Immature natural killer cell (primary cell): ENCODE results near the gene C1orf50. TPM values are rescaled to one million over a fixed set of nuclear protein-coding genes. Genes with fewer than 3 reads are reported as not detected.
"Not testable (repeated sequence)": the region's sequence is repeated elsewhere in the genome, so short reads cannot be mapped to it uniquely, and the experiment has no call there.

Experiments
- DNase-seq, 3 donors: peaks; one replicate each; pipeline ENCODE4 v3.0.0; 2022; ENCODE audit warnings: mixed read lengths in 1 of 3
- H3K27ac Mint-ChIP-seq, 6 donors: one replicate each; pipeline ENCODE4 v1.8.0; 2020; ENCODE audit warnings: mixed read lengths in 6 of 6, mild to moderate bottlenecking in 5 of 6, inconsistent platforms in 4 of 6, moderate library complexity in 3 of 6
- H3K27me3 Mint-ChIP-seq, 3 donors: one replicate each; pipeline ENCODE4 v1.8.0; 2020 to 2021; ENCODE audit warnings: low read depth in 3 of 3, mild to moderate bottlenecking in 3 of 3, mixed read lengths in 3 of 3, moderate library complexity in 3 of 3, inconsistent platforms in 1 of 3
- H3K36me3 Mint-ChIP-seq, 3 donors: one replicate each; pipeline ENCODE4 v1.8.0; 2020; ENCODE audit warnings: mixed read lengths in 3 of 3, inconsistent platforms in 2 of 3, mild to moderate bottlenecking in 2 of 3
- H3K4me1 Mint-ChIP-seq, 2 donors: one replicate each; pipeline ENCODE4 v1.8.0; 2020; ENCODE audit warnings: inconsistent platforms in 2 of 2, mild to moderate bottlenecking in 2 of 2, mixed read lengths in 2 of 2, moderate library complexity in 1 of 2
- H3K4me3 Mint-ChIP-seq, 5 donors: one replicate each; pipeline ENCODE4 v1.8.0; 2020; ENCODE audit warnings: mild to moderate bottlenecking in 5 of 5, mixed read lengths in 5 of 5, inconsistent platforms in 3 of 5, moderate library complexity in 3 of 5
- H3K9me3 Mint-ChIP-seq, 6 donors: one replicate each; pipeline ENCODE4 v1.8.0; 2020; ENCODE audit warnings: mild to moderate bottlenecking in 6 of 6, mixed read lengths in 6 of 6, inconsistent platforms in 4 of 6, moderate library complexity in 3 of 6
- polyA plus RNA-seq, 3 donors: library from polyadenylated mRNA; unstranded; fragments of 300-500 nt; fragmentation: Illumina TruSeq; gene quantifications; one replicate each; pipeline ENCODE4 v1.2.3, GENCODE V29; 2021

The C1orf50 gene
- 1 to 10 TPM; 4.7 to 8.8 (median 5.9) TPM for polyA plus RNA-seq

DNA sequence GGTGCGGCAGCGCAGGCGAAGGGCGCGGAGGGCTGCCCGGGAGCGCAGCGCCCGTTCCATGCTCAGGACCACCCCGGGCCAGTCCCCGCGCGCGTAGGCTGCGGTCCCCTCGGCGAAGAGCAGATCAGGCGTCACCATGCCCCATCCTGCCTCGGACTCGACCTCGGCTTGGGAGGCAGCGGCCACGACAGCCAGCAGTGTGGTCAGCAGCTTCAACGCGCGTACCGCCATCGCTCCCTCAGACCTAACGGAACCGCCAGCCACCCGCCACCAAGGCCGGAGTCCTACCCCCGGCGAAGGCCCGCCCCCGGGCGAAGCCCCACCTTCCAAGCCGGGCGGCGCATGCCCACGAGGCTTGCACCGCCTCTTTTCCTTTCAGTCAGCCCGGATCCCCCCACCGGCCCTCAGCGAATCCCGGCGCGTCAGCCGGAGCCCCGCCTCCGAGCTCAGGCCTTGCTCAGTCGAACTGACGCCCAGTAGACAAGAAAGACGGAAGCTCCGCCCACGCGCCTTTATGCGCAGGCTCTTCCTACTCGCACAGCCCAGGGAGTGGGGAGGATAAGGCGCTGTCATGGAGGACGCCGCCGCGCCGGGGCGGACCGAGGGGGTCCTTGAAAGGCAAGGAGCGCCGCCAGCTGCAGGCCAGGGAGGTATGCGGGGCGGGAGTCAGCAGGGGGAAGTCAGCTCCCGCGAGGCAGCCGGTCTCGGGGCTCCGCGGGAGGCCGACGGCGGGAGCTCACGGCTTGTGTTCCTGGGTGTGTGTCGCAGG lies at the start of gene C1orf50, which contains the start of gene P3H1:
C1orf50 (plus strand) TSS at position 509 of the 769 bp plus-strand sequence; CDS start at position 572, 63 bp downstream.
P3H1 (minus strand) TSS at position 288 of the 769 bp plus-strand sequence; CDS start at position 231, 57 bp downstream.
- peak within 1 kb of the TSS in 5 of 6 donors; percentile 89 to 94 (median 93) for H3K27ac Mint-ChIP-seq
- peaks cover 33 to 37% of the 10 kb centered on the region in 2 donors for H3K4me1 Mint-ChIP-seq
- H3K36me3 Mint-ChIP-seq: peaks cover 0 to 6% (median 2%) of the 10 kb centered on the region in 3 donors
- H3K27me3 Mint-ChIP-seq: peaks cover 0 to 5% (median 2%) of the 10 kb centered on the region in 3 donors
- peak; percentile 100 for DNase-seq
- H3K9me3 Mint-ChIP-seq: no peaks in the 10 kb centered on the region
- H3K4me3 Mint-ChIP-seq: peak within 1 kb of the TSS in 2 of 5 donors; percentile 92 to 94

DNA sequence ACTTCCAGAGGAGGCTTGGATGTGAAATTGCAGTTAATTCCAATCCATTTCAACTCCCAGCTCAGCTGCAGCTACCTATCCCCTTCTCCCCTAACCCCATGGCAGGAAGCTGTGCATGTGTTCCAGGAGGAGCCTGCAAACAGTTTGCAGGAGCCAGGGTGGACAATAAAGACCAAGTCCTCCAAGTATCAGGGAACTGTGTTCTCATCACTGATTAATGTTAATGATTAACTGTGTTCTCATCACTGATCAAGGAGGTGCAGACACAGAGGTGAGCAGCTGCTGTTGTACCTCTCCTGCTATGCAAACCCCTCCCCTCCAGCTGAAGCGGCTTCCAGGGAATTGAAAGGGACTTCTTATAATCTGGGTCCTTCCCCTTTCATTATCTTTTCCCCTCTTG lies 46.2 kb upstream of the C1orf50 start:
- Mint-ChIP-seq H3K4me3 (no peak overlapping the region), H3K9me3 (peaks cover 0 to 1% (median 0%) of the 10 kb centered on the region in 6 donors), H3K27me3 (peaks cover 0 to 3% (median 0%) of the 10 kb centered on the region in 3 donors), H3K4me1 (no peaks in the 10 kb centered on the region), H3K36me3 (peaks cover 7 to 15% (median 8%) of the 10 kb centered on the region in 3 donors), H3K27ac (no peak overlapping the region)
- DNase-seq: no peak

DNA sequence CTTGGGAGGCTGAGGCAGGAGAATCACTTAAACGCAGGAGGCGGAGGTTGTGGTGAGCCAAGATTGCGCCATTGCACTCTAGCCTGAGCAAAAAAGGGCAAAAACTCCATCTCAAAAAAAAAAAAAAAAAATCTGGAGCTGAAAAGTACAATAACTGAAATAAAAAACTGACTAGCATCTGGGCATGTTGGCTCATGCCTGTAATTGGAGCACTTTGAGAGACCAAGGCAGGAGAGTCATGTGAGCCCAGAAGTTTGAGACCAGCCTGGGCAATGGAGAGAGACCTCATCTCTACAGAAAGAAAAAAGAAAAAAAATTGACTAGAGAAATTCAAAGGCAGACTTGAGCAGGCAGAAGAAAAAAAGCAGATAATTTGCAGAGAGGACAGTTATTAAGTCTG lies 45.1 kb upstream of the C1orf50 start:
- H3K36me3 Mint-ChIP-seq: peaks cover 2 to 7% (median 5%) of the 10 kb centered on the region in 3 donors
- H3K9me3 Mint-ChIP-seq: peaks cover 0 to under 1% (median 0%) of the 10 kb centered on the region in 6 donors
- no peaks in the 10 kb centered on the region for H3K4me1 Mint-ChIP-seq
- DNase-seq: no peak
- no peak overlapping the region for H3K4me3 Mint-ChIP-seq
- peaks cover 0 to 3% (median 0%) of the 10 kb centered on the region in 3 donors for H3K27me3 Mint-ChIP-seq
- no peak overlapping the region for H3K27ac Mint-ChIP-seq

DNA sequence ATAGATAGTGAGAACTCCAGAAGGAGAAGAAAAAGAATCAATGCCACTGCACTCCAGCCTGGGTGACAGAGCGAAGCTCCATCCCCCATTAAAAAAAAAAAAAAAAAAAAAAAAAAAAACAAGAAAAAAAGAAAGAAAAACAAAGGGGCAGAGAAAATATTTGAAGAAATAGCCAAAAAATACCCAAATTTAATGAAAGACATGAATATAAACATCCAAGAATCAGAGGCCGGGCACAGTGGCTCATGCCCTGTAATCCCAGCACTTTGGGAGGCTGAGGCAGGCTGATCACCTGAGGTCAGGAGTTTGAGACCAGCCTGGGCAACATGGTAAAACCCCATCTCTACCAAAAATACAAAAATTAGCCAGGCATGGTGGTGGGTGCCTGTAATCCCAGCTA lies 44.6 kb upstream of the C1orf50 start:
- not testable (repeated sequence) for H3K4me1 Mint-ChIP-seq, H3K4me3 Mint-ChIP-seq, H3K36me3 Mint-ChIP-seq, H3K27me3 Mint-ChIP-seq, DNase-seq, H3K27ac Mint-ChIP-seq, H3K9me3 Mint-ChIP-seq

DNA sequence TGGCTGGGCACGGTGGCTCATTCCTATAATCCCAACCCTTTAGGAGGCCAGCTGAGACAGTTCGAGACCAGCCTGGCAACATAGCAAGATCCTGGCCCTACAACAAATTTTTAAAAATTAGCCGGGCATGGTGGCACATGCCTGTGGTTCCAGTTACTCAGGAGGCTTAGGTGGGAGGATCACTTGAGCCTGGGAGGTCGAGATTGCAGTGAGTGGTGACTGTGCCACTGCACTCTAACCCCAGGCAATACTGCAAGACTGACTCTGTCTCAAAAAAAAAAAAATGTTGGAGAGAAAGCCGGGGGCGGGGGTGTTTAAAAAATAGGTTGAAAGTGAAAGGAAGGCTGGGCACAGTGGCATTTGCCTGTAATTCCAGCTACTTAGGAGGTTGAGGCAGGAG lies 43.5 kb upstream of the C1orf50 start:
- Mint-ChIP-seq H3K27ac (peak overlapping the region in 1 of 6 donors; percentile 35), H3K36me3 (no peaks in the 10 kb centered on the region), H3K9me3 (no peaks in the 10 kb centered on the region), H3K27me3 (peaks cover 0 to 3% (median 0%) of the 10 kb centered on the region in 3 donors), H3K4me1 (no peaks in the 10 kb centered on the region), H3K4me3 (no peak overlapping the region)
- no peak for DNase-seq

DNA sequence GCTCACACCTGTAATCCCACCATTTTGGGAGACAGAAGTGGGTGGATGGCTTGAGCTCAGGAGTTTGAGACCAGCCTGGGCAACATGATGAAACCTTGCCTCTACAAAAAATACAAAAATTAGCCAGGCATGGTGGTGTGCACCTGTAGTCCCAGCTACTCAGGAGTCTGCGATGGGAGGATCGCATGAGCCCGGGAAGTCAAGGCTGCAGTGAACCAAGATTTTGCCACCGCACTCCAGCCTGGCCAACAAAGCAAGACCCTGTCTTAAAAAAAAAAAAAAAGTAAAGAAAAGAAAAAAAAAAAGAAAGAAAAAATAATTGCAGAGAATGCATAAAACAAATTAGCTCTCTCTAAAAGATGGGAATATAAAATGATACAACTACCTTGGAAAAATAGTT lies 41.2 kb upstream of the C1orf50 start:
- not testable (repeated sequence) for H3K27me3 Mint-ChIP-seq, H3K4me1 Mint-ChIP-seq, H3K9me3 Mint-ChIP-seq, DNase-seq, H3K4me3 Mint-ChIP-seq, H3K27ac Mint-ChIP-seq, H3K36me3 Mint-ChIP-seq

DNA sequence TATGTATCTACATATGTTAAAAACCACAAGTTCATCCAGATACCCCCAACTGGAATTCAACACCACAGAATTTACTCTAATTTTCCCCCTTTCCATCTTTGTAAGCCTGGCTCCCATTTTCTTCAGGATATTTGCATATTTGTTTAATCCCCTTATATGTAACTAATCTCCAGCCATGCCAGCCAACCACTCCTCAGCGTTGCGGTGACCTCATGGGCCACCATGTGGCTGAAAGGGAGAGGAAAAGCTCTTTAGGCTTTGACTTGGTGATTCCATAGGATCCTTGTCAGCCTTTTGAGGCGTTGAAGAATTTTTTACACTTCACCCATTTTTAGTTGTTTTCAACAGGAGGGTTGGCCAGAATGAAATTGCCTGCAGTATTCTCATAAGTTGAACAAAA lies 37.0 kb upstream of the C1orf50 start:
- no peaks in the 10 kb centered on the region for H3K27me3 Mint-ChIP-seq
- no peak overlapping the region for H3K27ac Mint-ChIP-seq
- no peaks in the 10 kb centered on the region for H3K4me1 Mint-ChIP-seq
- H3K9me3 Mint-ChIP-seq: no peaks in the 10 kb centered on the region
- H3K36me3 Mint-ChIP-seq: no peaks in the 10 kb centered on the region
- no peak for DNase-seq
- H3K4me3 Mint-ChIP-seq: no peak overlapping the region

DNA sequence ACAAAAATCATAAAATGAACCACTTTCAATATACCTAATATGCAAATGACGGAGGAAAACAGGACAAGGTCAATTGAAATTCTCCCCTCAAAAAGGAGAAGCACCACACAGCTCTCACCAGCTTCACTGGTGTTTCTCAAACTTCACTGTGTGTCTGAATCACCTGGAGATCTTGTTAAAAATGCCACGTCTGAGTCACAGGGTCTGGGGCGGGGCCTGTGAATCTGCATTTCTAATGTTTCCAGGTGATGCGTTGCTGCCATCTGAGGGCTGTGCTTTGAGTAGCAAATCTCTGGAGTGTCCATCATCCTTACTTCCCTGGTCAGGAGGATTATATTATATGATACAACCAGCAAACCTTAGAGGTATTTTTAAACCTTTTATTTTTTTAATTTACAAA lies 36.1 kb upstream of the C1orf50 start:
- Mint-ChIP-seq H3K9me3 (no peaks in the 10 kb centered on the region), H3K4me3 (no peak overlapping the region), H3K27me3 (no peaks in the 10 kb centered on the region), H3K4me1 (no peaks in the 10 kb centered on the region), H3K27ac (no peak overlapping the region), H3K36me3 (no peaks in the 10 kb centered on the region)
- no peak for DNase-seq

DNA sequence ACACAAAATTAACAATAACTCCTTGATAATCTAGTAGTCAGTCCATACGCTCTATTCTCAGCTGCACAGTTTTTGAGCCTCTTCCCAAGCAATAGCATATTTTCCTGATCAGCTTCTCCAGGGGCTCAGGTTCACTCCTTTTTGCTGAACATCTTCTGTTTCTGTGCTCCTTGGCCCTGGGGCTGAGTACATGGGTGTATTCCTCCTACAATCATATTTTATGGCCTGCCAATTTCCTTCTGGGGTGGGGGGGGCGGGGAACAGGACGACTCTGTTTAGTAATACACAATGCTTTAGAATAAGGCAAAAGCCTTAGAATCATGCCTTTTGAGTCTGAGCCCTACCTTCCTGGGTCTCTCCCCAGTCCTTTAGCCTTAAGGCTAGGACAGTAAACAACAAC lies 35.5 kb upstream of the C1orf50 start:
- Mint-ChIP-seq H3K27ac (no peak overlapping the region), H3K36me3 (no peaks in the 10 kb centered on the region), H3K9me3 (no peaks in the 10 kb centered on the region), H3K4me1 (no peaks in the 10 kb centered on the region), H3K4me3 (no peak overlapping the region), H3K27me3 (peaks cover 0 to 2% (median 0%) of the 10 kb centered on the region in 3 donors)
- no peak for DNase-seq

DNA sequence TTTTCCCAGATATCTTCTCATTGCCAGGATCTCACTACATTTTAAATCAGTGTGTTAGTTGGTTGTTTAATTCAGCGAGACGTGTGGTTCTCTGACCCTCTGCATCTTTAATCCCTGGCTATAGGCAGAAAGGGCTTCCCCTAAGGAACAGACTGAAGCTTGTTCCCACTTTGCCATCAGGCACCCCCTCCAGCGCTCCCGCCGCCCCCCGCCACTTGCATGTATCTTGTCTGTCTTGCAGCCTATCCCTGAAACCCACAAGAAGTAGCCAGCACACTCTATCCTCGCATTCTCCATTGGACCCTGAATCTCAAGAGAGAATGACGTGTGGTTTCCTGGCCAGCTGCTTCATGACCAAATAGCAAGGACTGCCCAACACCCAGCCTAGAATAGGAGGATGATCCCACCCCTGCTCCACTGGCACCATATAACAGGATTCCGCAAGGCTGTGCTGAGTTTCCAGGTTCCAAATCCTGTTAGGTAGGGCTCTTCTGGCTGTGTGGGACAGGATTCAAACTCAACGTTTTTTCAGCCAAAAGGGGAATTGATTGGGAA lies 34.8 kb upstream of the C1orf50 start:
- peak overlapping the region in 1 of 6 donors; percentile 7 for H3K27ac Mint-ChIP-seq

DNA sequence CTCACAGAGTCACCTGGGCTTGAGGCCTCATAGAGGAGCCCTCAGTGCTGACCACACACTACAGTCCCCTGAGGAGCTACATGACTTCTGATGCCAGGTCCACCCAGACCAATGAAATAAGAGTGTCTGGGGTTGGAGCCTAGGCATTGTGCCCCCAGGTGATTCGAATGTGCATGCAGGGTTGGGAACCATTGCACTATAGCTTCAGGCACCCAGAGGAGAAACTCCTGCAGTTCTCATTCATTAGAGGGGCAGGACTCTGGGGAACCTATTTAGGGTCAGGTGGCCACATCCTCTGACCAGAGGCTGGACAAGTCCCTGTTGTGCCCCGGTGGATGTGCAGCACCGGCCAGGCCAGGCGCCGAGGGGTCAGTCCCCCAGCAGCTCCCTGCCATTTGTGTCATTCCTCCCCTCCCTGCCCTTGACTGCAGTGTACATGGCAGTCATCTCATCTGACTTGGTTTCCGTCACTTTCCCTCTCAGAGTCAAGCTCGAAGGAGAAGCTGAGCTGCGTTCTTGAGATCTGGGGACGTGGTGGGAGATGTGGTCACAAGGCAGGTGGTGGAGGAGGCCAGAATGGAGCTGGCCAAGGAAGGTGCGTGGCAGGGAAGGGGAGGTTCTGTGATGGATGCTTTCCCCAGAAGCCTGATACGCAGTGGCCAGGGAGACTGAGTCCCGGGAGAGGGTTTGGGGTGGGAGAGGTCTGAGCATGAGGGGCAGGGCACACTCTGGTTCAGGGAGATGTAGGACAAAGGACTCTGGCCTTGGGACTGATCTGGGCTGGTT lies 33.4 kb upstream of the C1orf50 start:
- no peak overlapping the region for H3K4me3 Mint-ChIP-seq
- H3K9me3 Mint-ChIP-seq: no peaks in the 10 kb centered on the region
- peak overlapping the region in 1 of 6 donors; percentile 19 for H3K27ac Mint-ChIP-seq
- H3K36me3 Mint-ChIP-seq: no peaks in the 10 kb centered on the region
- DNase-seq: no peak
- H3K27me3 Mint-ChIP-seq: peaks cover 0 to 2% (median 0%) of the 10 kb centered on the region in 3 donors
- H3K4me1 Mint-ChIP-seq: no peaks in the 10 kb centered on the region

More for the DNA sequence above, 34.8 kb upstream of the C1orf50 start:
- H3K27me3 Mint-ChIP-seq: peaks cover 0 to 2% (median 0%) of the 10 kb centered on the region in 3 donors
- H3K36me3 Mint-ChIP-seq: no peaks in the 10 kb centered on the region
- no peak for DNase-seq
- H3K4me3 Mint-ChIP-seq: no peak overlapping the region
- H3K4me1 Mint-ChIP-seq: no peaks in the 10 kb centered on the region
- no peaks in the 10 kb centered on the region for H3K9me3 Mint-ChIP-seq

DNA sequence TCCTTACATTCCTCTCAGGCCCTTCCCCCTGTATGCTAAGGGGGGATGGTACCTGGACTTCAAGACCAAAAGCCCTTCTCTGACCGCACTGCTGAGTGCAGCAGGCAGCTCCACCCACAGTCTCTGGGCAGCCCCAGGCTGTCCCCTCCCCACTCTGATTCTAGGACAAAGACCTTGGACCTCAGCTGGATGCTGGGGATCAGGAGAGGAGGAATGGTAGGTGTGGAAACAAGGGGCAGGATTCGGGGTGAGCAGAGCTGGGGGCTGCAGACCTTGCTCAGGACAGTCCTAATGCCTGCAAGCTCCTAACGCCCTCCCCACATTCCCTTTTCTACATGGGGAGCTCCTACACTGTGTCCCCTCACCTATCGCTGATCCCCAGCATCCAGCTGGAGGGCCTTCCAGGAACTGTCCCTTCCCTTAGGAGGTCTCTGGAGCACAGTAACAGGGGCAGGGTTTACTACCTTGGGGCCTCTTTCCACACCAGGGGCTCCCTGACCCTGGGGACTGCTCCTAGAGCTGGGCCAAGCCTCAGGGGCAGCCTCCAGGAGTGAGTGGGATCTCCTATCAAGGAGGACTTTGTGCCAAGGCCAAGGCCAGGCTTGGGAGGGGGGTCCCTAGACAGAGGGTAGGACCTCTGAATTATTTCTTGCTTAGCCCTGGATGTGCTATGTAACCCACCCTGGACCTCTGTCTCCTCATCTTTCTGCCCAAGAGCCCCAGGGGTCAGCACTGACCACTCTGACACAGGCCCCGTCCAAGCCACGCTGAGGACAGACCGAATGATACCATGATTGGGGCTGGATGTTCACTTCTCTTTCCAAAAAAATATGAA lies 32.6 kb upstream of the C1orf50 start:
- H3K27me3 Mint-ChIP-seq: peaks cover 0 to 2% (median 0%) of the 10 kb centered on the region in 3 donors
- no peak for DNase-seq
- no peaks in the 10 kb centered on the region for H3K9me3 Mint-ChIP-seq
- H3K4me3 Mint-ChIP-seq: no peak overlapping the region
- H3K27ac Mint-ChIP-seq: no peak overlapping the region
- H3K4me1 Mint-ChIP-seq: no peaks in the 10 kb centered on the region
- no peaks in the 10 kb centered on the region for H3K36me3 Mint-ChIP-seq

DNA sequence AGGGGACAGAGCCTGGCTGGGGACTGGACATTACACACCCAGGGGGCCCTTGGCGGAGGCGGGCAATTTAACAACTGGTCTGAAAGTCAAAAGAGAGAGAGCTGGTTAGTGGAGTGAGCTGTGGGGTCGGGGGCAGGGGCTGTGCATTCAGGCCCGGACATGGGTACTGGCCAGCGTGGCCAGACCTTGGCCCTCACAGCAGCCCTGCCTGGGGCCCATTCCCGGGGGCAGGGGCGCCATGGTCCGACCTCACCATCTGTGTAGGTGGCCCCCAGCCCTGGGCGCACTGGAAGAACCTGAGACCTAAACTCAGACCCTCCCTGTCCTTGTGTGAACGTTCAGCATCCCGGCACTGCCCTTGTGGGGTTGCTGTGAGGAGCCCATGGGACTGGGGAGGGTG lies 32.0 kb upstream of the C1orf50 start:
- Mint-ChIP-seq H3K36me3 (no peaks in the 10 kb centered on the region), H3K27me3 (peaks cover 0 to 2% (median 0%) of the 10 kb centered on the region in 3 donors), H3K4me1 (no peaks in the 10 kb centered on the region), H3K4me3 (no peak overlapping the region), H3K27ac (no peak overlapping the region), H3K9me3 (no peaks in the 10 kb centered on the region)
- DNase-seq: no peak
